Activated CD8-positive, alpha-beta memory T cell treated with anti-CD3 and anti-CD28 coated beads, Interleukin-2, amount 50 U/mL, for 24 hours (primary cell): ENCODE data around the gene PLPP4.

Experiments
- DNase-seq: peaks from one replicate; pipeline ENCODE4 v3.0.0-alpha.2; 2020; ENCODE audit errors: extremely low read depth

The PLPP4 gene

DNA sequence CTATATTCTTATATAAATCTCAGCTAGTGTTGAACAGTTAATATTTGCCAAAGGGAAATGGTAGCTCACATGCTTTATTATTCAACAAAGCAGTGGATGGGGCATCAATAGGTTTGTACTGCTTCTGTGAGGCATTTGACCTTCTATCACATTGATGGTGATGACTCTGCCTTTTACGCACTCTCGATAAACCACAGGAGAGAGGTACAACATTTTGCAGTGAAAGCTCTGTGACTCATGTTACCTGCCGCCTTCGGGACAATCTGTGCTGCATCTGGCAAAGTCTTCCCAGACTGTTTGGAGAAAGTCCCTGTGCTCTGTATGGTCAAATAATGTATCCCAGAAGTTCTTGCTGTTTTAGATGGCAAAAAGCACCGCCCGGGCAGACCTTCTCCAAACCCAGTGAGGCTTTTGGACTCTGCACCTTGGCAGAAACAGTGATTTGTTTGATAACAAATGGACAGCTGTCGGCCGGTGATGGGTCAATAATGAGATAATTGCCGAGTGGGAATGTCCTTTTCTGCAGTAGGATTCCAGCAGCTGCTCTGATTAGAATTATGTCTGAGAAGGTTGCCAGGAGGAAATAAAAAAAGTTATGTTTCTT, 61.0 kb downstream of the PLPP4 start:
- no peak for DNase-seq

GRCh38 chr10:120521880-120522279, 64.9 kb downstream of the PLPP4 start:
- no peak for DNase-seq

DNA sequence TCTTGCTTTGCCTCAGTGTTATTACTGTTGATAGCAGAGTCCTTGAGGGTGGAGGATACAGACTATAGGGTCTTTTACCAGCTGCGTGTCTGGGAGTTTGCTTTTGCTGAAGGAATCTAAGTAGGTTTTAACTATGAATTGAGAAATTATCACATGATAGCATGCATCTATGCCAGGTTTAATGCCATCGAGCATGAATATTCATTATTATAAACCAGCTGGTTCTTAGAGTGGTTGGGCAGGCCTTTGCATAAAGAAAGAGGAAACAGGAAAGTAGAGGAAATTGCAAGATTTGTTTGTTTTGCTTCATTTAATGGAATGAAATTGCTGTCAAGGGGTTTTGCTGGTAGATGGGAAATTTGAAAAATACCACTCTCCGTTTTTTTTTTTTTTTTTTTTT, 70.7 kb downstream of the PLPP4 start:
- DNase-seq, result no peak

DNA sequence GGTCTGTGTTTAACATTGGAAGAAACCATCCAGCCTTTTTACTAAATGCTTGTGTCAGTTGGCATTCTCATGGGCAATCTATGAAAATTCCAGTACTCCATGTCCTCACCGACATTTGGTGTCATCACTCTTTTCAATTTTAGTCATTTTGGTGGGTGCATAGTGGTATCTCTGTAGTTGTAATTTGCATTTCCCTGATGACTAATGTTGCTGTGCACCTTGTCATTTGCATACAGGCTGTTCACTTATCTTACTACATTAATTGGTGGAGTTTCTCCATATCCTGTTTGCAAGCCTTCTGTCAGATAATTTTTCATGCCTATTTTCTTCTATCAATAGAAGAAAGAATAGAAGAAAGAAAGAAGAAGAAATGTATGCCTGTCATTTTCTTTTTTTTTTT, 73.7 kb downstream of the PLPP4 start:
- no peak for DNase-seq

DNA sequence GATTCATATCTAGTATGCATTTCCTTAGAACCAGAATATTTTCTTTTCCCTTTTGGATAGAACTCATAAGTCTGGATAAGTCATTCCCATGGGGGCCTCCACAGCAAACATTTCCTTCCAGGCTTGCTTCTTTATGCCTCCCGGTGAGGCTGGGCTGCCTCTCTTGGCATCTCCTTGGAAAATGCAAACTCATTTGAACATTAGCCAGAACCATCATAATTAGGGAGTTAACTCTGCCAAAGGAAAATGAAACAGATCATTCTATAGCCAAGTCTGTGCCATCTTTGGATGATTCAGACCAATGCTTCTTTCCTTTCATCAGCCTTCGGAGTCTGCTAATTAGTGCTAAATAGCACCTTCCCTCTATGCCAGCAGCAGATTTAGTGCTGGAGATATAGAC, 81.1 kb downstream of the PLPP4 start:
- no peak for DNase-seq

GRCh38 chr10:120539076-120539475, 82.0 kb downstream of the PLPP4 start:
- DNase-seq, result no peak

- DNase-seq, result no peak
These were observed 83.5 kb downstream of the PLPP4 start for GRCh38 chr10:120540486-120540885.

DNA sequence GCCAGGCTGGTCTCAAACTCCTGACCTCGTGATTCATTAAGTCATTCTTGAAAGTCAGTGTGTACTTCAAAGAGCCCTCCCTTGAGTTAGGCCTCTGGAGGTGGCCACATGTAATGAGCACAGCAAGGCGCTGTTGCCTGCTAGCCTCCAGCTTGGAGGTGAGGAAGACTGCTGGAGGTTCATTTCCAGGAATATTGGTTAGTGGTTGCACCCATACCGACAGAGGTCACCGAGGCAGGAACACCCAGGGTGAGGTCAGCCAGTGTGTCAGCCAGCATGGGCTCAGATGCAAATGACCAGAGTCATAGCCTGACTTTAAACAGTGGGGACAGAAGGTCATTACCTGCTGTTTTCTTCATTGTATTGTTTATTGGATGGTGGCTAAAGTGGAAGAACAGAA, 85.0 kb downstream of the PLPP4 start:
- DNase-seq, result no peak

- no peak for DNase-seq
These were observed 85.6 kb downstream of the PLPP4 start for GRCh38 chr10:120542591-120542990.

- DNase-seq, result no peak
These were observed 86.3 kb downstream of the PLPP4 start for GRCh38 chr10:120543291-120543690.

DNA sequence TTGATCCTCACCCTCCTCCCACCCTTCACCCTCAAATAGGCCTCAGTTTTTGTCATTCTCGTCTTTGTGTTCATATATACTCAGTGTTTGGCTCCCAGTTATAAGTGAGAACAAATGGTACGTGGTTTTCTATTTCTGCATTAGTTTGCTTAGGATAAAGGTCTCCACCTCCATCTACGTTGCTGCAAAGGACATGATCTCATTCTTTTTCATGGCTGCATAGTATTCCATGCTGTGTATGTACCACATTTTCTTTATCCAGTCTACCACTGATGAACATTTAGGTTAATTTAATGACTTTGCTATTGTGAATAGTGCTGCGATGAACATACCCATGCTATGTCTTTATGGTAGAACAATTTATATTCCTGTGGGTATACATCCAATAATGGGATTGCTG, 91.2 kb downstream of the PLPP4 start:
- DNase-seq, result no peak

GRCh38 chr10:120552262-120552661, 95.2 kb downstream of the PLPP4 start:
- DNase-seq, result no peak

DNA sequence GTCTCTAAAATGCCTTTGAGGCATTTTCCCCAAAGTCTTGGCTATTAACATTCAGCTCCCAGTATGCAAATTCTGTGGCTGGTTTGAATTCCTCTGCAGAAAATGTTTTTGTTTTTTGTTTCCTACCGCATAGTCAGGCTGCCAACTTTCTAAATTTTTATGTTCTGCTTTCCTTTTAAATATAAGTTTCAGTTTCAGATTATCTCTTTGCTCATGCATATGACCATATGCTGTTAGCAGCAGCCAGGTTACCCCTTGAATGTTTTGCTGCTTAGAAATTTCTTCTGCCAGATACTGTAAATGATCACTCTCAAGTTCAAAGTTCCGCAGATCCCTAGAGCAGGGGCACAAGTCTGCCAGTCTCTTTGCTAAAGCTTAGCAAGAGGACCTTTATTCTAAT, 96.9 kb downstream of the PLPP4 start:
- no peak for DNase-seq

GRCh38 chr10:120555436-120555835, 98.4 kb downstream of the PLPP4 start:
- DNase-seq, result no peak

DNA sequence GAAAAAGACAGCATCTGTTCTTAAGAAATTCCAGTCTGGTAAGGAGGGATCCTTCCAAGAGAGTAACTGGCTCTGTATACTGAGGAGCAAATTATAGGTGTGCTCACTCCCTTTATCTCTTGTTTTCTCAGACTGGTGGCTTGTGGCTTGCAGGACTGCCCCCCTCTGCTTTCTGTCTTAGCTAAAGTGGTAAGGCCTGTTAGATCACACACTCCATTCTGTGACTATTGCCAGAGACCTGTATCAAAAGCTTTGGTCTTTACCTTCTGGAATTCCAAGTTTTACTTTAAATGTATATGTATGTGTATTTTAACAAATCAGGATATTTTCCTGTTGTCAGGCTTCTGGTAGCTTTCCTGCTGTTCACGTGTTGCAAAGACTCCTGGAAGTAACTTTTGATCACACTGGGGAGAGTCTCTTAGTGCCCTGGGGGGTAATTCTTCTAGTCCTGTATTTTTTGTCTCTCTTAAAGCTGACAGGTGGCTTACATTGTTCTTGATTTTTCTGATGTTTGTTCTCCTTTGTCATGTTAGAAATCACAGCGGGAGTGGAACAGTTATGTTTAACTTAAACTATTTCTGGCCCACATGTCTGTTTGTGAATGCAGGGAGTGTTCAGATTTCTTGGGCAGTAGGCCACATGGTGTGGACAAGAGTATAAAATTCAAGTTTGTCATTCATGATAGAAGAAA, 99.0 kb downstream of the PLPP4 start:
- no peak for DNase-seq

GRCh38 chr10:120557311-120557710, 100.3 kb downstream of the PLPP4 start:
- no peak for DNase-seq

GRCh38 chr10:120559800-120560199, 102.8 kb downstream of the PLPP4 start:
- no peak for DNase-seq

DNA sequence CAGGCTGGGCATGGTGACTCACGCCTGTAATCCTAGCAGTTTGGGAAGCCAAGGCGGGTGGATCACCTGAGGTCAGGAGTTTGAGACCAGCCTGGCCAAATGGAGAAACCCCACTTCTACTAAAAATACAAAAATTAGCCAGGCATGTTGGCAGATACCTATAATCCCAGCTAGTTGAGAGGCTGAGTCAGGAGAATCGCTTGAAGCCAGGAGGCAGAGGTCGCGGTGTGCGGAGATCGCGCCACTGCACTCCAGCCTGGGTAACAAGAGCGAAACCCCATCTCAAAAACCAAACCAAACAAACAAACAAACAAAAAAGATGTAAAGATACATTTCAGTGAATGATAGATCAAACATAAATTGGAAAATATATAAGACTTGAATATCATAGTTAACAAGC, 105.9 kb downstream of the PLPP4 start:
- no peak for DNase-seq

DNA sequence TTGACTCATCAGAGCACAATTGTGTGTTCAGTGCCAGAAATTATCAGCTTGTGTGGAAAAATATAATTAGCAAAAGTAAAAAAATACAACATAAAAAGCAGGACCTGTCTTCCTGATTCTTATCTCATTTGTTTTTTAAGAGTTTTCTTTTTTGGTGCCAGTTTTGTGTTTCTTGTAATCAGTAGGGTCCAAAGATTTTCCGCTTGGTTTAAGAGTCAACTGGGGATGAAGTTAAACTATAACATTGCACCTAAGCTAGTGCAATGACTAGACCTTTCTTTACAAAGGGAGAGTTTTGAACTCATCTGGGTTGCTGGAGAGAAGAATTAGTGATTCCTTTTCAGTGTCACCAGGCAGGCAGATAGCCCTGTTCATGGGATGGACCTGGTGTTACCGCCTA, 113.4 kb downstream of the PLPP4 start:
- no peak for DNase-seq

DNA sequence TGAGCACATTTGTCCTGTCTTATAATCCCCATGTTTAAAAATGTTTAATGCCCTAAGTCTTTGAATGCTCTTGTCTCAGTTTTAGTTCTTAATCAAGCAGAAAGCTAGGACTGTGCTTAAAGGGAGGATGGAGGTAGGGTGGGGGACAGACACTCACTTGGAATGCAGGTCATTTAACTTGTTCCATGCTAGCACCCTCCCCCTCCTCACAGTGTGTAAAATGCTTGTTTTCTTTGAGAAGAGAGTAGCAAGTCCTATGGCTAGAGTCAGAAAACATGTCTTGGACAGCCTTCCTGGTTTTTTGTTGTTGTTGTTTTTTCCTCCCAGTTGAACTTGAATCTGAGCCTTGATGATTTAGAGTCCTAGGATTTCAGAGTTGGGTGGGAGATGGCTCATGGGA, 114.2 kb downstream of the PLPP4 start:
- no peak for DNase-seq

- no peak for DNase-seq
These were observed 115.3 kb downstream of the PLPP4 start for GRCh38 chr10:120572307-120572706.

GRCh38 chr10:120573355-120573754, 116.3 kb downstream of the PLPP4 start:
- DNase-seq, result no peak

DNA sequence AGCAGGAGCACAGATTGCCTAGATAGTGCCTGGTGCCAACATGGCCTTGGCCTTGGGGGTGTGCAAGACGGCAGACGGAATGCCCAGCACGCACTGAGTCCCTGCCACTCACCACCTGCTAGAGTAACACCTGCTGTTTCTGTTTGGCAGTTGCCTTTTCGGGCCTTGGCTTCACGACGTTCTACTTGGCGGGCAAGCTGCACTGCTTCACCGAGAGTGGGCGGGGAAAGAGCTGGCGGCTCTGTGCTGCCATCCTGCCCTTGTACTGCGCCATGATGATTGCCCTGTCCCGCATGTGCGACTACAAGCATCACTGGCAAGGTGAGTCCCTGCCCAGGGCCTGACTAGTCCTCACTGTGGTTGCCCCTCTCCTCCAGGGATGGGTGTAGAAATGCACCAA, 118.0 kb downstream of the PLPP4 start:
- no peak for DNase-seq

DNA sequence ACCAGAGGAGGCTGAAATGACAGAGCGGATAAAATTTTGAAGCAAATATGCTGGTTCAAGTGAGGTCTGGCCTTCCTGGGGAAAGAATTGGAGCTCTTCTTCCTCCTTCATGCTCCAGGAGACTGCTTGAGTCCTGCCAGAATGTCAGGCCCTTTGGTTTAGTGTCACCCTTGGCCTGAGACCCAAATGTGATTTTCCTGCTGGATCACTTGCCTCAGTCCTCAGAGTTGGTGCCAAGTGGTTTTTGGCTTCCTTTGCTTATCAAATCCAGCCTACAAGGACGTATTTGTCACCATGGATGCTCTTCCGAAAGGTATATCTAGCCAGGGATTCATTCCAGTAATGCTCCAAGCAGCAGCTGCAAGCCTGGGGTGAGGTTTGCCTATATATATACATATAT, 118.4 kb downstream of the PLPP4 start:
- no peak for DNase-seq
